ENCODE data around the gene PLK4.
"Not testable (repeated sequence)": the region's sequence is repeated elsewhere in the genome, so short reads cannot be mapped to it uniquely, and the experiment has no call there.

PLK4 gene

DNA sequence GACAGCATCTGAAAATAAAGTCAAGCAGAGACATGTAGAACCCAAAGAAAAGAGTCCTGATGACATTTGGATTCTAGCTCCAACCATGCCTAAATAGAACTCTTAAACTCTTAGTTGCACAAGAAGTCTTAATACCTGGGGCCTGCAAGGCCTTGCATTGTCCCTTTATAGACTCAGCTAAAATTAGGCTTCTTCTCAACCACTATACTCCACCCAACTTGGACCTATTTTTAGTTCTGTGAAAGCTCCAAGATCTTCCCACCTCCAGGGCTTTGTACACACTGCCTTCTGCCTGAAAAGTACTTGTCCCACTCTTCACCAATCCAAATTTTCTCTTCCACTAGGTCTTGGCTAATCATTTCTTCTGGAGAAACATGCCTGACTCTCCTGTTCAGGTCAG lies 36.5 kb downstream of the PLK4 start:
- DNase-seq (ENCODE audit: insufficient read length) (no peak), FAIRE-seq (no peak)
- TF ChIP-seq TAF1 (IDR thresholded peaks at IDR 0.05; ENCODE audit: borderline replicate concordance, low read depth, low read length): no peak
- TF ChIP-seq POLR2A (IDR thresholded peaks at IDR 0.05; ENCODE audit: low read depth, low read length): no peak
- no peak for TF ChIP-seq POLR2AphosphoS5 (IDR thresholded peaks at IDR 0.05; ENCODE audit: low read depth, low read length)

DNA sequence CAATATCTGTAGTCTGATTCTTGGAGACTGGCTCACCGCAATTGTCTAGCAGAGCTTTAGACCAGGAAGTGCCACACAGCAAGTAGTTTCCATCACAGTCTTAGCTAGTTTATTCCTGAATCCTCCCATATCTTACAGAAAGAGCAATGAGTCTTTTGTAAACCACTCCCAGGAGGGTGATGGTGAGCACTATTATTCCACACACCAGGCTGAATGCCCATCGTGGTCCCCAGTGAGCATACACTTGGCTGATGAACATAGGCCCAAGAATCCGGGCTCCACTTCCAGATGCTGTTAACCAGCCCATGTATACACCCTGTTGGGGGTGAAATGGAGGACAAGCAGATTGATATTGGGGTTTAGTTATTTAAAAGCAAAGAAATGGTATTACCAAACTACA lies 39.8 kb downstream of the PLK4 start:
- FAIRE-seq (no peak), DNase-seq (ENCODE audit: insufficient read length) (no peak)
- no peak for TF ChIP-seq TAF1 (IDR thresholded peaks at IDR 0.05; ENCODE audit: borderline replicate concordance, low read depth, low read length)
- TF ChIP-seq POLR2A (IDR thresholded peaks at IDR 0.05; ENCODE audit: low read depth, low read length): no peak
- no peak for TF ChIP-seq POLR2AphosphoS5 (IDR thresholded peaks at IDR 0.05; ENCODE audit: low read depth, low read length)

DNA sequence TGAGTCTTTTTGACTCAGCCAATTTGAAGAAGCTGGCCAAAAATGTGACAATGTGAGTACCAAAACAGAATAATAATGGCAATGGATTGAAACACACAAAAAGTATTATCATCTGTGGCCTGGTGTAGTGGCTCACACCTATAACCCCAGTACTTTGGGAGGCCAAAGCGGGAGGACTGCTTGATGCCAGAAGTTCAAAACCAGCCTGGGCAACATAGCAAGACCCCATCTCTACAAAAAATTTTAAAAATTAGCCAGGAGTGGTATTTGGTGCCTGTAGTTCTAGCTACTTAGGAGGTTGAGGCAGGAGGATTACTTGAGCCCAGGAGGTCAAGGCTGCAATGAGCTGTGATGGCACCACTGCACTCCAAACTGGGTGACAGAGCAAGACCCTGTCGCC lies 41.5 kb downstream of the PLK4 start:
- FAIRE-seq: no peak
- TF ChIP-seq TAF1 (IDR thresholded peaks at IDR 0.05; ENCODE audit: borderline replicate concordance, low read depth, low read length) (no peak), POLR2A (IDR thresholded peaks at IDR 0.05; ENCODE audit: low read depth, low read length) (no peak), POLR2AphosphoS5 (IDR thresholded peaks at IDR 0.05; ENCODE audit: low read depth, low read length) (no peak)
- DNase-seq (ENCODE audit: insufficient read length): no peak

DNA sequence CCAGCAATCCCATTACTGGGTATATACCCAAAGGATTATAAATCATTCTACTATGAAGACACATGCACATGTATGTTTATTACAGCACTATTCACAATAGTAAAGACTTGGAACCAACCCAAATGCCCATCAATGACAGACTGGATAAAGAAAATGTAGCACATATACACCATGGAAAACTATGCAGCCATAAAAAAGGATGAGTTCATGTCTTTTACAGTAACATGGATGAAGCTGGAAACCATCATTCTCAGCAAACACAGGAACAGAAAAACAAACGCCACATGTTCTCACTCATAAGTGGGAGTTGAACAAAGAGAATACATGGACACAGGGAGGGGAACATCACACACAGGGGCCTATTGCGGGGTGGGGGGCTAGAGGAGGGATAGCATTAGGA lies 45.0 kb downstream of the PLK4 start:
- FAIRE-seq; DNase-seq (ENCODE audit: insufficient read length): not testable (repeated sequence)

DNA sequence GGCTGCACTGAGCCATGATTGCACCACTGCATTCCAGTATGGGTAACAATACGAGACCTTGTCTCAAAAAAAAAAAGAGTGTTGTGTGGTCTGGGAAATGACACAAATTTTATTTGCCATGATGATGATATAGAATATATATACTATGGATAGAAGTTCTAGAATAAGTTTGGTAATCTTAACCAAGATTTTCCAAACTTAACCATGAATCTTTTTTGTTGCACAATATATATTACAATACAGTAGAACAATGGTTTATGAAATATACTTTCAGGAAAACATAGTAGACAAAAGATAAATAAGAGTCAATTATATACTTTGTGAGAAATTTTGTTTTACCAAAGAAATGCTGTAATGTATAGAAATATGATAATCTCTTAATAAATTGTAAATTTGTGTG lies 49.5 kb downstream of the PLK4 start:
- TF ChIP-seq TAF1 (IDR thresholded peaks at IDR 0.05; ENCODE audit: borderline replicate concordance, low read depth, low read length): no peak
- TF ChIP-seq POLR2AphosphoS5 (IDR thresholded peaks at IDR 0.05; ENCODE audit: low read depth, low read length): no peak
- no peak for TF ChIP-seq POLR2A (IDR thresholded peaks at IDR 0.05; ENCODE audit: low read depth, low read length)
- DNase-seq (ENCODE audit: insufficient read length) (no peak), FAIRE-seq (no peak)

DNA sequence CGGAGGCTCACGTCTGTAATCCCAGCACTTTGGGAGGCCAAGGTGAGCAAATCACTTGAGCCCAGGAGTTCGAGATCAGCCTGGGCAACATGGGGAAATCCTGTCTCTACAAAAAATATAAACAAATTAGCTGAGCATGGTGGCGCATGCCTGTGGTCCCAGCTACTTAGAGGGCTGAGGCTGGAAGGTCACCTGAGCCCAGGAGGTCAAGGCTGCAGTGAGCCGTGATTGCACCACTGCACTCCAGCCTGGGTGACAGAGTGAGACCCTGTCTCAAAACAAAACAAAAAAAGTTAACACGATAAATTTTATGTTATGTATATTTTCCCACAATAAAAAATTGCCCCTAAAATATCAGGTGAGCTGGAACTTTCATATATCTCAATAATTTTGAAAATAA lies 51.1 kb downstream of the PLK4 start:
- FAIRE-seq; DNase-seq (ENCODE audit: insufficient read length): not testable (repeated sequence)

DNA sequence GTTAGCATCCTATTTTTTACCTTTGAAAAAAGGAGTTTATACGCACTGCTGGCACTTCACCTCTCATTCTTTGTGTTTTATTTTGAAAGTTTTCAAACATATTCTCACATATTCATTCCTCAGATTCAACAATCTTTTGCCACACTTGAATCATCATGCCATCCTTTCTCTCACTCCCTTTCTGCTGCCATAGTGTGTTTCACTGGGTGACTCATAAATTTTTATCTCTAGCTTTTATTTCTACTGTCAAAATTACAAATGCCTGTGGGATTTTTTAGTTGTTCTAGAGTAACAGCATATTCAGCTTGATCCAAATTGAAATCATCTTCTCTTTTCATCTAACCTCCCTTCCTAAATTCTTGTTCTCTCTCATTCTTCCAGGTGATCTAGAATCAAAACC lies 56.3 kb downstream of the PLK4 start:
- no peak for DNase-seq (ENCODE audit: insufficient read length)
- TF ChIP-seq TAF1 (IDR thresholded peaks at IDR 0.05; ENCODE audit: borderline replicate concordance, low read depth, low read length) (no peak), POLR2AphosphoS5 (IDR thresholded peaks at IDR 0.05; ENCODE audit: low read depth, low read length) (no peak), POLR2A (IDR thresholded peaks at IDR 0.05; ENCODE audit: low read depth, low read length) (no peak)
- FAIRE-seq: no peak
